Ovary (tissue), 9 donors: ENCODE results near the gene PSMD4. TPM values are rescaled to one million over a fixed set of nuclear protein-coding genes. Genes with fewer than 3 reads are reported as not detected.

Experiments used
- DNase-seq, 5 donors: peaks; one replicate each; pipeline ENCODE4 v3.0.0-alpha.2; 2019 to 2020
- H3K27ac ChIP-seq, 2 donors: fragments of 200-600 bp; one replicate each; pipeline versions ENCODE4 v1.5.1 to v1.8.0; 2019 to 2022
- H3K27me3 ChIP-seq: fragments of 200-600 bp; one replicate; pipeline ENCODE4 v1.8.0; 2022
- H3K36me3 ChIP-seq: fragments of 200-600 bp; sonication (generic); one replicate; pipeline ENCODE4 v1.5.1; 2019
- H3K4me1 ChIP-seq: one replicate; pipeline ENCODE4 v1.8.1; 2013; ENCODE audit warnings: mild to moderate bottlenecking, moderate library complexity; ENCODE audit not compliant: insufficient read depth
- H3K4me3 ChIP-seq: fragments of 200-600 bp; sonication (generic); one replicate; pipeline ENCODE4 v1.5.1; 2017
- H3K9me3 ChIP-seq, 2 donors: fragments of 200-600 bp in 1 of 2; sonication (generic) in 1 of 2; one replicate each; pipeline versions ENCODE4 v1.5.1 to v1.8.1; 2013 to 2019; ENCODE audit warnings: mild to moderate bottlenecking in 1 of 2, moderate library complexity in 1 of 2
- CTCF ChIP-seq, 3 donors: fragments of 450-650 bp in 2 of 3; fragments of 200-600 bp in 1 of 3; IDR thresholded peaks; one replicate each; pipeline versions ENCODE4 v1.5.1 to v1.8.0; 2016 to 2022; ENCODE audit warnings: antibody characterized with exemption in 3 of 3, mild to moderate bottlenecking in 1 of 3
- EP300 ChIP-seq: sonication (generic); formaldehyde crosslinking; IDR thresholded peaks from one replicate; pipeline ENCODE4 v1.6.1; 2017; ENCODE audit warnings: antibody characterized with exemption
- POLR2A ChIP-seq: fragments of 450-650 bp; IDR thresholded peaks from one replicate; pipeline ENCODE4 v1.6.1; 2017; ENCODE audit warnings: antibody characterized with exemption, mild to moderate bottlenecking, moderate library complexity
- WGBS, 3 donors: extraction: QIAGEN DNeasy Blood & Tissue Kit in 1 of 3; methylation state at CpG; one replicate each; pipeline versions ENCODE4 v1.1.5 to v1.1.7; 2013 to 2017; 5-methylcytosine and 5-hydroxymethylcytosine counted together
- intact Hi-C, 4 donors: fragments of 100-400 bp; cut with DNase I; formaldehyde crosslinking; loops; one replicate each; pipeline versions ENCODE4 v1.11.0 to v1.15.1; 2022 to 2023
- polyA plus RNA-seq, 2 donors: library from polyadenylated mRNA; stranded (reverse); fragments of 200-250 nt in 1 of 2; fragments of 350-450 nt in 1 of 2; fragmentation: Illumina TruSeq in 1 of 2; extraction: RNeasy Lipid Tissue Mini Kit (QIAGEN cat#74804) in 1 of 2; gene quantifications; one replicate each; pipeline ENCODE4 v1.2.3, GENCODE V29; 2013 to 2014
- total RNA-seq, 7 donors: library from RNA; depleted of rRNA in 2 of 7; stranded (reverse); fragments of >200 nt in 2 of 7; fragmentation: NEBNext Ultra II Directional in 3 of 7; extraction: Animal tissue kit (Norgen Biotek cat#: 25700) in 3 of 7; gene quantifications; one replicate each; pipeline versions ENCODE4 v1.1.0 to v1.2.4, GENCODE V29; 2016 to 2023
- donor health status: DM: no; HTN: no; CAD: no; lungs with moderate emphysema.
- donor health status: DM: no; HTN: no; CAD: no.
- donor health status: Bipolar disorder and iron deficiency.
- donor health status: DM: yes; HTN: yes; CAD: no.
- donor health status: DM: no; HTN: no; CAD: no.
- donor health status: DM: yes; HTN: yes; CAD: no.

The PSMD4 gene
- total and polyA plus RNA-seq, 9 donors = 78.1 to 167 (median 108) TPM

DNA sequence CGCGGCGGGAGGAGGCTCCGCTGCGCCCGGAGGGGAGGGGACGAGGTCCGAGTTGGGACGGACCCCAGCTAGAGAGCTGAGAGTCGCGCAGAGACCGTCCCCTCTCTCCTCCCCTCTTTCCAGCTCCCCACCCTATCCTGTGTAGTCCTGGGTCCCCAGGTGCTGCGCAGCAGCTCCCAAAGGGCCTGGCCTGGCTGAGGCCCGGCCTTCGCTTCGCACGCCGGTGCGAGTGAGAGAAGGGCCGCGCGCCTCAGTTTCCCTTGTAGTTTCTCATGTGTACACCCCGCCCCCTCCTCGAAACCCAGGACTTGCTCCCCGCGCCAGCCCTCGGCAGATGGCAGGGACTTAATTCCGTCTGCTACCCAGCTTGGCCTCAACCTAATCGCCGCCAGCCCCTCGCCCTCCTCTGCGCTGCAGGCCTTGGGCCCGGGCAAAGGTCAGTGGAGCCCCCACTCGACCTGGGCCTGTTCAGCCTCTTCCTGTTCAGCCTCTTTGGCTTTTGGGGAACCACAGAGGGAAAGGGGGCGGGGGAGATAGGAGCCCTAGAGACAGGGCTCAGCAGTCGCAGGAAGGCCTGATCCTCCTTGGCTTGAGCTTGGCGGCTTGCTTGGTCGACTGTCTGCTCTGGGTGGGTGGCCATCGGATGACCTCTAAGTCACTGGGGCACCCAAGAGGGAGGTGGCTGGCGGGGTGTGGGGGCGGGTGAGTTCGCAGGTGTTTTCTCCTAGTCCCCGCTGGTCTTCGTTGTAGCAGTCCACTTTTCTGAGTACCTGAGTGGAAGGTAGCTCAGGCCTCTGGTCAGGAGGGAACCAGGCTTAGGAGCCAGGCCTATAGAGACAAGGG is 28.6 kb downstream of the PSMD4 start:
- Histone ChIP-seq H3K4me3 (peak overlapping the region; percentile 55), H3K36me3 (no peaks in the 10 kb centered on the region), H3K9me3 (no peaks in the 10 kb centered on the region), H3K27ac (peak overlapping the region; percentile 75 to 98), H3K27me3 (no peaks in the 10 kb centered on the region), H3K4me1 (peaks cover 9% of the 10 kb centered on the region)
- peak in 4 of 5 donors; percentile 37 to 64 (median 53) for DNase-seq
- WGBS, 3 donors = 4 to 10% (median 5%) methylated on average over 30 to 44 of the region's 44 CpGs
- intact Hi-C loops = no loop called here
- TF ChIP-seq EP300 (no peak), POLR2A (no peak), CTCF (IDR thresholded peaks at IDR 0.05) (no peak)

DNA sequence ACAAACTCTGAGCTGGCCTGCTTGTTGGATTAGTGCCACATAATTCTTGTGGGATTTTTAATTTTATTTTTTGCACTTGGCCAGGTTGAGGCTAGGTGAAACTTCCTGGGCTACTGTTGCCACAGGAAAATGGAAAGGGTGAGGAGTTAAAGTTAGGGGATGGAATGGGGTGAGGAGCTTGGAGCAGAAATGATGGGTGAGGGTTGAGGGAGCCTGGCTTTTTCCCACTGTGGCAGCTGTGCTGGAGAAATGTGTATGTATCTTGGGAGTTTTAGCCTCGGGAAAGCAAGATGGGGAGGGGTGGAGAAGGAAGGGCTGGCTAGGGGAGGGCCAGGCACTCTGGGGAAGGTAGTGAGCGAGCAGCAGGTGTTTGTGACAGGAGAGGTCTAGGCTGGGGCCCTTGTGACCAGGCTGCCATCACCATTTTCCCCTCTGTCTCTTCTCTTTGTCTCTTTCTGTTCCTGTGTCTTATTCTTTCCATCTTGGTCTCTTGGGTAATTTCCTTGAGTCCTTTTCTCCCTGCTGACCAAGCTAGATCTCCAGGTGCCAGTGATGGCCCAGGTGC is 29.6 kb downstream of the PSMD4 start:
- DNase-seq = no peak
- no peak overlapping the region for H3K4me3 ChIP-seq
- H3K36me3 ChIP-seq = no peaks in the 10 kb centered on the region
- no peak overlapping the region for H3K27ac ChIP-seq
- no peaks in the 10 kb centered on the region for H3K9me3 ChIP-seq
- WGBS, 3 donors = 53 to 54% (median 53%) methylated on average over 2 of the region's 2 CpGs
- no peaks in the 10 kb centered on the region for H3K27me3 ChIP-seq
- H3K4me1 ChIP-seq = peaks cover 9% of the 10 kb centered on the region
- intact Hi-C loops = no loop called here
- no peak for TF ChIP-seq POLR2A

GRCh38 chr1:151286619-151287340 is 32.2 kb downstream of the PSMD4 start:
- H3K4me3 ChIP-seq = no peak overlapping the region
- H3K36me3 ChIP-seq = no peaks in the 10 kb centered on the region
- H3K27ac ChIP-seq = no peak overlapping the region
- peaks cover 6% of the 10 kb centered on the region for H3K4me1 ChIP-seq
- DNase-seq = peak in 1 of 5 donors; percentile 32
- intact Hi-C loops = no loop called here
- TF ChIP-seq EP300 (no peak), POLR2A (no peak), CTCF (IDR thresholded peaks at IDR 0.05) (no peak)
- no peaks in the 10 kb centered on the region for H3K27me3 ChIP-seq
- H3K9me3 ChIP-seq = no peaks in the 10 kb centered on the region
- 76 to 83% (median 79%) methylated on average over 10 of the region's 10 CpGs for WGBS, 3 donors

- TF ChIP-seq CTCF (IDR thresholded peaks at IDR 0.05) = no peak
- TF ChIP-seq POLR2A = no peak
- no peak for TF ChIP-seq EP300
- 79 to 88% (median 85%) methylated on average over 7 of the region's 7 CpGs for WGBS, 3 donors
Observed at GRCh38 chr1:151287341-151287699, 32.8 kb downstream of the PSMD4 start.

More at GRCh38 chr1:151287341-151287699, 32.8 kb downstream of the PSMD4 start:
- Histone ChIP-seq H3K36me3 (no peaks in the 10 kb centered on the region), H3K9me3 (no peaks in the 10 kb centered on the region), H3K4me1 (peaks cover 6% of the 10 kb centered on the region), H3K4me3 (no peak overlapping the region), H3K27ac (no peak overlapping the region), H3K27me3 (no peaks in the 10 kb centered on the region)
- DNase-seq = no peak
- intact Hi-C loops = no loop called here
